ENCODE results near the gene TBC1D32.

The TBC1D32 gene

GRCh38 chr6:121223930-121224329 is 110.3 kb downstream of the TBC1D32 start:
- TF ChIP-seq PATZ1 (CRISPR knock-in tag; IDR thresholded peaks at IDR 0.05; ENCODE audit: borderline replicate concordance) (no peak), SNAI2 (CRISPR knock-in tag; IDR thresholded peaks at IDR 0.05) (no peak), CSDC2 (CRISPR knock-in tag; IDR thresholded peaks at IDR 0.05) (no peak), TCF4 (CRISPR knock-in tag; IDR thresholded peaks at IDR 0.05; ENCODE audit: borderline replicate concordance) (no peak), ZNF8 (CRISPR knock-in tag; IDR thresholded peaks at IDR 0.05) (no peak)

GRCh38 chr6:121223212-121223611 is 111.1 kb downstream of the TBC1D32 start:
- ATAC-seq: no peak
- TF ChIP-seq TOX (CRISPR knock-in tag; IDR thresholded peaks at IDR 0.05; ENCODE audit: borderline replicate concordance): no peak
- no peak for TF ChIP-seq PATZ1 (CRISPR knock-in tag; IDR thresholded peaks at IDR 0.05; ENCODE audit: borderline replicate concordance)
- TF ChIP-seq, protein P1, sequence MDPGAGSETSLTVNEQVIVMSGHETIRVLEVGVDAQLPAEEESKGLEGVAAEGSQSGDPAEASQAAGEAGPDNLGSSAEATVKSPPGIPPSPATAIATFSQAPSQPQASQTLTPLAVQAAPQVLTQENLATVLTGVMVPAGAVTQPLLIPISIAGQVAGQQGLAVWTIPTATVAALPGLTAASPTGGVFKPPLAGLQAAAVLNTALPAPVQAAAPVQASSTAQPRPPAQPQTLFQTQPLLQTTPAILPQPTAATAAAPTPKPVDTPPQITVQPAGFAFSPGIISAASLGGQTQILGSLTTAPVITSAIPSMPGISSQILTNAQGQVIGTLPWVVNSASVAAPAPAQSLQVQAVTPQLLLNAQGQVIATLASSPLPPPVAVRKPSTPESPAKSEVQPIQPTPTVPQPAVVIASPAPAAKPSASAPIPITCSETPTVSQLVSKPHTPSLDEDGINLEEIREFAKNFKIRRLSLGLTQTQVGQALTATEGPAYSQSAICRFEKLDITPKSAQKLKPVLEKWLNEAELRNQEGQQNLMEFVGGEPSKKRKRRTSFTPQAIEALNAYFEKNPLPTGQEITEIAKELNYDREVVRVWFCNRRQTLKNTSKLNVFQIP (CRISPR knock-in tag; IDR thresholded peaks at IDR 0.05; ENCODE audit: borderline replicate concordance, low read depth): no peak
- no peak for TF ChIP-seq ARNTL (CRISPR knock-in tag; IDR thresholded peaks at IDR 0.05; ENCODE audit: borderline replicate concordance, low read depth)

More at GRCh38 chr6:121223930-121224329, 110.3 kb downstream of the TBC1D32 start:
- ATAC-seq: no peak

DNA sequence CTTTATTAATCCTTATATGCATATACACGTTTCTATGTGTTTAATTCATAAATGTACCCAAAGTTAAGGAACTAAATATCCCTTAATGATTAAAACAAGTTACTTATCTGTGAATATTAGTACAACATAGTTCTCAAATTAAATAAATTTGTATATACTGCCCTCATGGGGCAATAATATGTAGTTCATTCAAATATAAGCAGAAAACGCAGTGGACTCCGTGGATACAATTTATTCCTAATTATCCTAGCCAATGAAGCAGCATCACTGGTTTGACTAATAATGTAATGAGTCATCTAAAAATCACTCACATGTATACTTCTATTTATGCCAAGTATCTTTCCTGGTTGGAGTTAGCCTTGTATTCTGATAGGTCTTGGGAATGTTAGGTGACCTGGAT is 111.6 kb downstream of the TBC1D32 start:
- peak; percentile 71 for ATAC-seq
- TF ChIP-seq TOX (CRISPR knock-in tag; IDR thresholded peaks at IDR 0.05; ENCODE audit: borderline replicate concordance) (no peak), RARB (CRISPR knock-in tag; IDR thresholded peaks at IDR 0.05) (no peak), CSDC2 (CRISPR knock-in tag; IDR thresholded peaks at IDR 0.05) (no peak), ESRRG (CRISPR knock-in tag; IDR thresholded peaks at IDR 0.05) (no peak), BACH2 (CRISPR knock-in tag; IDR thresholded peaks at IDR 0.05; ENCODE audit: borderline replicate concordance) (no peak), PATZ1 (CRISPR knock-in tag; IDR thresholded peaks at IDR 0.05; ENCODE audit: borderline replicate concordance) (no peak), SNAI2 (CRISPR knock-in tag; IDR thresholded peaks at IDR 0.05) (no peak), GLIS3 (CRISPR knock-in tag; IDR thresholded peaks at IDR 0.05) (no peak), ZC3H10 (CRISPR knock-in tag; IDR thresholded peaks at IDR 0.05) (no peak), ISL1 (CRISPR knock-in tag; IDR thresholded peaks at IDR 0.05) (no peak), TCF4 (CRISPR knock-in tag; IDR thresholded peaks at IDR 0.05; ENCODE audit: borderline replicate concordance) (no peak), ZNF8 (CRISPR knock-in tag; IDR thresholded peaks at IDR 0.05) (no peak), PPARA (CRISPR knock-in tag; IDR thresholded peaks at IDR 0.05; ENCODE audit: borderline replicate concordance) (no peak), OSR1 (CRISPR knock-in tag; IDR thresholded peaks at IDR 0.05) (no peak), ARNTL (CRISPR knock-in tag; IDR thresholded peaks at IDR 0.05; ENCODE audit: borderline replicate concordance, low read depth) (no peak), ZNF565 (CRISPR knock-in tag; conservative IDR thresholded peaks at IDR 0.05; ENCODE audit: low read depth) (no peak)
- TF ChIP-seq, protein P1 (CRISPR knock-in tag; IDR thresholded peaks at IDR 0.05; ENCODE audit: borderline replicate concordance, low read depth): no peak
- TF ChIP-seq, protein P2, sequence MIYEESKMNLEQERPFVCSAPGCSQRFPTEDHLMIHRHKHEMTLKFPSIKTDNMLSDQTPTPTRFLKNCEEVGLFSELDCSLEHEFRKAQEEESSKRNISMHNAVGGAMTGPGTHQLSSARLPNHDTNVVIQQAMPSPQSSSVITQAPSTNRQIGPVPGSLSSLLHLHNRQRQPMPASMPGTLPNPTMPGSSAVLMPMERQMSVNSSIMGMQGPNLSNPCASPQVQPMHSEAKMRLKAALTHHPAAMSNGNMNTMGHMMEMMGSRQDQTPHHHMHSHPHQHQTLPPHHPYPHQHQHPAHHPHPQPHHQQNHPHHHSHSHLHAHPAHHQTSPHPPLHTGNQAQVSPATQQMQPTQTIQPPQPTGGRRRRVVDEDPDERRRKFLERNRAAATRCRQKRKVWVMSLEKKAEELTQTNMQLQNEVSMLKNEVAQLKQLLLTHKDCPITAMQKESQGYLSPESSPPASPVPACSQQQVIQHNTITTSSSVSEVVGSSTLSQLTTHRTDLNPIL (CRISPR knock-in tag; IDR thresholded peaks at IDR 0.05; ENCODE audit: low read depth): no peak
